ENCODE measurements around the gene KLF16. TPM values are rescaled to one million over a fixed set of nuclear protein-coding genes. Genes with fewer than 3 reads are reported as not detected.
A peak's percentile ranks its signal among the peaks of the same experiment; 100 is the strongest.

The KLF16 gene
- total RNA-seq, 1 donor: 6.9 TPM

GRCh38 chr19:1867349-1867724 lies 4.0 kb upstream of the KLF16 start:
- Histone ChIP-seq H2AFZ (ENCODE audit: low read length) (no peak overlapping the region), H3K27ac (ENCODE audit: low read depth, low read length) (no peak overlapping the region), H3K36me3 (ENCODE audit: insufficient read depth, low read length) (peaks cover 6% of the 10 kb centered on the region), H3K4me3 (ENCODE audit: insufficient read depth, low read length) (no peak overlapping the region), H3K4me1 (ENCODE audit: insufficient read depth, low read length) (peaks cover 3% of the 10 kb centered on the region), H3K79me2 (ENCODE audit: insufficient read depth, low read length) (peaks cover 34% of the 10 kb centered on the region), H3K27me3 (ENCODE audit: insufficient read depth, low read length) (no peaks in the 10 kb centered on the region), H3K4me2 (ENCODE audit: insufficient read depth, low read length) (no peak overlapping the region), H4K20me1 (ENCODE audit: insufficient read depth, low read length) (peaks cover 2% of the 10 kb centered on the region), H3K9me3 (ENCODE audit: low read depth, low read length) (no peaks in the 10 kb centered on the region)
- TF ChIP-seq CTCF (IDR thresholded peaks at IDR 0.05; ENCODE audit: extremely low read depth, low read depth, low read length): no peak
- no peak for DNase-seq (ENCODE audit: insufficient read length, low spot score, missing footprints)

- no peak overlapping the region for H2AFZ ChIP-seq (ENCODE audit: low read length)
- no peak for TF ChIP-seq CTCF (IDR thresholded peaks at IDR 0.05; ENCODE audit: extremely low read depth, low read depth, low read length)
- DNase-seq (ENCODE audit: insufficient read length, low spot score, missing footprints): peak; percentile 39
- H3K4me3 ChIP-seq (ENCODE audit: insufficient read depth, low read length): no peak overlapping the region
- H3K79me2 ChIP-seq (ENCODE audit: insufficient read depth, low read length): peaks cover 34% of the 10 kb centered on the region
- H3K27me3 ChIP-seq (ENCODE audit: insufficient read depth, low read length): no peaks in the 10 kb centered on the region
- H3K27ac ChIP-seq (ENCODE audit: low read depth, low read length): no peak overlapping the region
- no peaks in the 10 kb centered on the region for H3K9me3 ChIP-seq (ENCODE audit: low read depth, low read length)
- no peak overlapping the region for H3K4me2 ChIP-seq (ENCODE audit: insufficient read depth, low read length)
- H3K36me3 ChIP-seq (ENCODE audit: insufficient read depth, low read length): peaks cover 5% of the 10 kb centered on the region
- H3K4me1 ChIP-seq (ENCODE audit: insufficient read depth, low read length): peaks cover 3% of the 10 kb centered on the region
- H4K20me1 ChIP-seq (ENCODE audit: insufficient read depth, low read length): peaks cover 6% of the 10 kb centered on the region
These were observed 3.4 kb upstream of the KLF16 start for GRCh38 chr19:1866693-1867348.

DNA sequence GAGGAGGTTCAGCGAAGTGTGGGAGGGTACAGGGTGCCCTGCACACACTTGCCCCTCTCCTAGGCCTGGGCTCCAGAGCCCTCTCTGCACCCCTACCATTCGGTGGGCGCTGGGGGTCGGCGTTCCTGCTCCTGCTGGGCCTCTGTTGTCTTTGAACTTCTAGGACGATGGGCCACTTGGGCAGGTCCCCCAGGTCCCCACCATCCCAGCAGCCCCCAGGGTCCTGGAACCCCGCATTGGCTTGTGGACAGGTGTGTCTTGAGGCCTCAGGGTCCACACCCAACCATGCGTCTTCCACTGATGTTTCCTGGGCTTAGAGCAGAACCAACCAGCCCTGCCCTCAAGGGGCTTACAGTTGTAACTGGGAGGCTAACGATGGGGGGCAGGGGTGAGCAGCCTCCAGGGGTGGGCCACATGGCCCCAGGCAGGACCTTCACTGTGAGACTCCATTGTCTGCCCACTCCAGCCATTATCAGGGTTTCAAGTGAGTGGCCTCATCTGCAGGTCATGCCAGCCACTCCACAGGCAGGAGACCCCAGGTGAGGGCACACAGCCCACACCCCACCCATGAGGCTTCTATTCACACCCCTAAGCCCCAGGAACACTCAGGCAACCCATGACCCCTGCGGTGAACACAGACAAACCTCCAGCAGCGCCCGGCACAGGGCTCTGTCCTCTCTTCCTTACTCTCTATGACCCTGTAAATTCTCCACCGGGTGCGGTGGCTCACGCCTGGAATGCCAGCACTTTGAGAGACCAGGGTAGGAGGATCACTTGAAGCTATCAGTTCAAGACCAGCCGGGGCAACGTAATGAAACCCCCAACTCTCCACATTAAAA lies 2.0 kb upstream of the KLF16 start:
- H3K79me2 ChIP-seq (ENCODE audit: insufficient read depth, low read length): peaks cover 36% of the 10 kb centered on the region
- no peak for TF ChIP-seq CTCF (IDR thresholded peaks at IDR 0.05; ENCODE audit: extremely low read depth, low read depth, low read length)
- peak overlapping the region; percentile 87 for H3K4me3 ChIP-seq (ENCODE audit: insufficient read depth, low read length)
- H3K36me3 ChIP-seq (ENCODE audit: insufficient read depth, low read length): no peaks in the 10 kb centered on the region
- peak overlapping the region; percentile 72 for H3K27ac ChIP-seq (ENCODE audit: low read depth, low read length)
- H3K9me3 ChIP-seq (ENCODE audit: low read depth, low read length): no peaks in the 10 kb centered on the region
- peak overlapping the region; percentile 59 for H2AFZ ChIP-seq (ENCODE audit: low read length)
- DNase-seq (ENCODE audit: insufficient read length, low spot score, missing footprints): peak; percentile 67
- H4K20me1 ChIP-seq (ENCODE audit: insufficient read depth, low read length): peaks cover 20% of the 10 kb centered on the region
- H3K4me1 ChIP-seq (ENCODE audit: insufficient read depth, low read length): peaks cover 15% of the 10 kb centered on the region
- H3K4me2 ChIP-seq (ENCODE audit: insufficient read depth, low read length): peak overlapping the region; percentile 87
- H3K27me3 ChIP-seq (ENCODE audit: insufficient read depth, low read length): no peaks in the 10 kb centered on the region
